Middle frontal gyrus (tissue), 1 donor: Measurements from ENCODE around the gene KCNIP3.
"Not testable (repeated sequence)": the region's sequence is repeated elsewhere in the genome, so short reads cannot be mapped to it uniquely, and the experiment has no call there.

Experiments
- DNase-seq: peaks from one replicate; pipeline ENCODE4 v3.0.0-alpha.2; 2015; ENCODE audit warnings: low spot score; ENCODE audit errors: extremely low spot score

The KCNIP3 gene

DNA sequence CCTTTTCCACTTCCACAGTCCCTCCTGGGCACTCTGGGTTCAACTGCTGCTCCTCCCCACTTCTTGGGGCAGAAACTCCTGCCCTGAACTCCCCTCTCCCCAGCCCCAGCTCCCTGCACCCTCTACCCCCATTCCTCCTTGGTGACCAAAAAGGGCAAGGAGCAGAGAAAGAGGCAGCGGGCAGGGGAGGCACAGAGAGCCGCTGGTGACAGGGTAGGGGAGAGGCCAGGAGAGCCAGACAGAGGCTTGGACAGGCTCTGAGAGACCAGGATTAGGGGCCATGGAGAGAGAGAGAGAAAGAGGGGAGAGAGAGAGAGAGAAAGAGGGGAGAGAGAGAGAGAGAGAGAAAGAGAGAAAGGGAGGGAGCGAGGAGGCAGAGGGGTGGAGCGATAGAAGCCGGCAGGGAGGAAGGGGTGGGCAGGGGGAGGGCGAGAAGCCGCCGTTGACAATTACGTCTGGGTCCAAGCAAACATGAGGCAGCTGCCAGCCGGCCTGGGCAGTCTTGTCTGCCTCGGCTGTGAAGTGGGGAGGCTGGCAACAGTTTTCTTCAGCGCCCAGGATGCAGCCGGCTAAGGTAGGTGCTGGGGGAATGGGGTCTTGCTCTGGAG, at the start of gene KCNIP3:
TSS of gene KCNIP3 (plus strand) at position 468 of the 608 bp plus-strand sequence. CDS start at position 560, 92 bp downstream.
- DNase-seq, result no peak

DNA sequence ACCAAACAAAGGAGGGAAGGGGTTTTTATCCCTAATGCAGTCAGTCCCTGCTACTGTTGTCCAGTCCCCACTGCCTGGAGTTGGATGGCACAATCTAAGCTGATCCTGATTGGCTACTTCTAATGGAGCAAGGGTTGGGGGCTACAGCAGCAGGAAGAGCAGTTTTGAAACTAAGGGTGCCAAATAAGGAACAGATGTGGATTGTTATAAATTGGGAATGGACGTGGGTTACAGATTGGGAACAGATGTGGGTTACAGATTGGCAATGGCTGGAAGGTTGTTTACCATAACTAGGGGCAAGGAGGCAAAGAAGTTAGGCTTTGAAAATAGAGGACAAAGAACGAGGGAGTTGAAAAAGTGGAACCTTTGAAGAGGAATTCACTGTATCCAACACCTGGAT, 38.9 kb upstream of the KCNIP3 start:
- no peak for DNase-seq

DNA sequence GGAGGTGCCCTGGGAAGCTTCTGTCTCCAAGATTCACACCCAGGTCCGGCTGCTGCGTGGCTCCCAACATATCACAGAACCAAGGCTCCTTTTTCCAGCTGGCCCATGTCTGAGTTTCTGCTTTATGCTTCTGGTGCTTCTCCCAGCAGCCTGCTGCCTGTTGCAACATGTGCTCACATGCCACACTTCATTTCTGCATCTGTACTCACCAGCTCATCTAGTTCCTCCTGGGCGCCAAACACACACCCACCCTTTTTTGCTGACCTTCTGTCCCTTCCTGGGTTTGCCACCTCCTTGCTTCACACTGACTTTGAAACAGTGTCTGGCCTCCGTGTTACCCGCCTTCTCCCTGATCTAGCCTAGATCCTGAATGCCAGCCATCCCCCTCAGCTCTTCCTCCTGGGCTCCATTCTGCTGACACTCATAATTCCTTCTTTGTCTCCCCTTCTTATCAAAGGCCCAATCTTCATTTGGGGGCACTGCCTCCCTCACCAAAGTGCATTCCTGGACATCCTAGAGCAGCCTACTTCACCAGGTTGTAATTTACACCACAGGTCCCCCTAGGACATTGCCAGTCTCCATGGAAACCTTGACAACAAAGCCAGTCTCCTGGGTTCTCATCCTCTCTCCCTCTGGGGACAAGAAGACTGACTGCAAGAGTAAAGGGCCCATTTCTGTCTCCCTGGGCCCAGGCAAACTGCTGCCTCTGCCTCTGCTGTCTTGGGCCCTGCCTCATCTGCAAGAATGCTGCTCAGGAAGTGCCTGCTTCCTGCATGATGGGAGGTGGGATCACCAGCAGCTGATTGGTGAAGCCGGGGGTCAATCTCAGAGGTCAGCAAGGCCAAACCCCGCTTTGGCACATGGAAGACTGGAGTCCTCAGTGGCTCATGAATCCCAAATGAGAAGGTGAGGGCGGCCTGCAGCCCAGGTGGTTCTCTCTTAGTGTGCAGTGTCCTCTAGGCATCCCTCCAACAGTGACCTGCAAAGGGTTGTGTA, 36.8 kb upstream of the KCNIP3 start:
- peak; percentile 8 for DNase-seq

DNA sequence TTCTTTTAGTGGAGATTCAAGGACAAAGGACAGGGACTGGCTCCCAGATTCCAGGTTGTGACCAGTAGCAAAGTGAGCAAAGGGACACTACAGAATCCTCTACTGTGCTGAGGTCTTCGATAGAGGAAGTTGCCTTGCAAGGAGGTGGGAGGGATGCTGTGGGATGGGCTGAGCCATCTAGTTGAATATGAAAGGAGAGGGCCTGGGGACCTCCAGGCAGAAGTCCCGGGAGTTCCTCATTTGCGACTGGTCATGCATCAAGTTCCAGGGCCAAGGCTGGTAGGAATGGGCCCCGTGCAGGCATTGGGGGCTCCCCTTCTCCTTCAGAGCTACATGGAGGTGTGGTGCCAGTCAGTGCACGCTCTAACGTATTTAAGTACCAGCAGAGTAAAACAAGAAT, 35.5 kb upstream of the KCNIP3 start:
- DNase-seq, result no peak

DNA sequence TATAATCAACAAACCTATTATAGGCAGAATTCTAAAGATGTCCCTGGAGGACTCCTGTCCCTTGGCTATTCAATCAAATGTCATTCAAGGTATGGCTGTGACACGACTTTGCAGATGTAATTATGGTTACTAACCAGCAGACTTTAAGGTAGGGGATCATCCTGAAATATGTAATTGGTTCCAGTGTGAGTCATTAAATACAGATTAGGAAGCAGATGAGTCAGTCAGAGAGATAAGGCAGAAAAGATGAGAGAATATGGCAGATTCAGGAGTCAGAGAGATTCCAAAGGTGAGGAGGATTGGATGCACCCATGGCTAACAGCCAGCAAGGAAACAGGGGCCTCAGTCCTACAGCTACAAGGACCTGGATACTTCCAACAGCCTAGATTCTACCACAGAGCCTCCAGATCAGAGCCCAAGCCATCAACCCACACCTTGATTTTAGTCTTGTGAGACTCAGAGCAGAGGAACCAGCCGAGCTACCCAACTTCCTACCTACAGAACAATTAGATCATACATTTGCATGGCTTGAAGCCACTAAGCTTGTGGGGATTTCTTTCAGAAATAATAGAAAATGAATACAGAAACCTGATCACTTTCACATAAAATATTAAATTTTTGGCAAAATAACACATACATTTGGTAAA, 34.1 kb upstream of the KCNIP3 start:
- no peak for DNase-seq

DNA sequence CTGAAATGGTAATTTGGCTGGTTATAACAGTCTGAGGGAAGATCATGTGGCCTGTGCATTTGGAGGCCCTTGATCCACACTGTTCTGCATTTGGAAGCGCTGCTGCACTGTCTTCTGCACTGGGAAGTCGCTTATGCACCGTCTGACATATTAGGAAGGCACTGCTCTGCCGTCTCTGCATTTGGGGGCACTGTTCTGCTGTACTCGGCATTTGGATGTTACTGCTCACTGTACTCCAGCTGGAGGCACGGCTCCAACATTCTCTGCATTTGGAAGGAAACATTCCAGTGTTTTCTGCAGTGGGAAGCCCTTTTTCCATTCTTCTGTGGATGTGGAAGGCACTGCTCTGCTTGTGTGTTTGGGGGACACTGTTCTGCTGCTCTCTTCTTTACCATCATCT, 32.5 kb upstream of the KCNIP3 start:
- peak; percentile 4 for DNase-seq

DNA sequence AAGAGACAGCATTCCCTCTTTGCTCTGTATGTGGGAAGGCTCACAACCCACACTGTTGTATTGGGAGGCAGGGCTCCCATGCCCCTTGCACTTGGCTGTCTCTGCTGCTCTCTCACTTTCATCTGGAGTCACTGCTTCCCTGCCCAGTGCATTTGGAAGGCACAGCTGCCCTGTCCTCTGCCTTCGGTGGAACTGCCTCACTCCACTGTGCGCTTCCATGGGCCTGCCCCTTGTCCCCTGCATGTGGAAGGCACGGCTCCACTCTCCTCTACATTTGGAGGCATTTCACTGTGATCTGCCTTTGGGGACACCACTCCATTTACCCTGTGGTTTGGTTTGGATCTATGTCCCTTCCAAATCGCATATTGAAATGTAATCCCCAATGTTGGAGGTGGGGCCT, 32.0 kb upstream of the KCNIP3 start:
- DNase-seq, result no peak

DNA sequence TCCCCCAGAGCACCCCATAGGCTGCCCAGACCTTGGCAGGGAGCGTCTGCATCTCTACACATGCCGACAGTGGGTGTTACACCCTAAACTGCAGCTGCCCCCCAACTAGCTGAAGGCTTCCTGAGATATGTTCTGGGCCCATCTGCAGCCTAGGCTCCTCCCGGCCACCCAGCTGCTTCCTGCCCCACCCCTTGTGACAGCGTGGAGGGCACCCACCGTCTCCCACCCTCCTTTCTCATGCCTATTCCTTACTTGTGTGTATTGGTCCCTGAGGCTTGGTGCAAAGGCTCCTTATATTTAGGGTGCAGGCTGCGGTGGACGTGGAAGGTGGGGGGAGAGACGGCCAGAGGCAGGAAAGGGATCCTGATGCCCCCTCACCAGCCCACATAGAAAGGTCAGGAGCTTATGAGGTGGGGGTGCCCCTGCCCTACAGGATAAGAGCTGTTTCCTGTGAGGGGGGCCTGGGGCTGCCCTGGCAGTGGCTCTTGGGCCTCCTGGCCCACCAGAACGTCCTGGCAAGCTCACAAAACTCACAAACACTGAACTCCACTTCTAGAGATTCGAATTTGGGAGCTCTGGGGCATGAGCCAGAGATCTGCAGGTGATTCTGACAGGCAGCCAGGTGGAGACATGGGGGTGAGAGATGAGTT, 30.2 kb upstream of the KCNIP3 start:
- DNase-seq, result no peak

DNA sequence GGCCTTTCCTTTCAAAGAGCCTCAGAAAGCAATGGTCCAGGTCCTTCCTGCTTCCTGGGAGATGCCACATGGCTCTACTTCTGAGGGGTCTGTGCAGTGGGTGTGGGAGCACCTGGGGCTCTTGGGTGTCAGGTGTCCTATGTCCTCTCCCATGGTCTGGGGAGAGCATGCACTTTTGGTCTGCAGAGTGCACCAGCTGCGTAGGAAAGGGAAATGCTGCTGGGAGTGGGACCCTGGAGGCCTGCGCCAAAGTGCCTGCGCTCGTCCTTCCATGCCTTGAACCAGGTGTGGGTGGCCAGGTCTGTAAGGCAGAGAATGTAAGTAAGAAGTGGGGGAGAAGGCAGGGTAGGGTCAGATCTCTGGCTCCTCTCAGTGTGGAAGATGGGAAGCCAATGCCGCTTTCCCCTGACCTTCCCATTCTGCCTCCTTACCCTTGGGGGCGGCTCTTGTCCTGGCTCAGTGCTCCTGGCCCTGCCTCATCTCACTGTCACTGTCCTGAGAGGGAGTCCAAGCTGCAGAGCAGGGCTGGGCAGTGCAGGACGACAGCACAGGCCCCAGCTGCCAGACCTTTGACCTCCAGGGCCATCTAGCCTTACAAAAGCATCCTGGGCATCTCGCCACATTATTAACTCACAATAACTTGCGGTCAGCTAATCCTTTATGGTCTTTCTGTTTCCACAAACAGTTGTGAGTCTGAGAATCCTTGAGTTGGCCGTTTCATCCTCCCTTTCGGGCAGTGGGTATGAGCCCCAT, 29.5 kb upstream of the KCNIP3 start:
- DNase-seq, result no peak

DNA sequence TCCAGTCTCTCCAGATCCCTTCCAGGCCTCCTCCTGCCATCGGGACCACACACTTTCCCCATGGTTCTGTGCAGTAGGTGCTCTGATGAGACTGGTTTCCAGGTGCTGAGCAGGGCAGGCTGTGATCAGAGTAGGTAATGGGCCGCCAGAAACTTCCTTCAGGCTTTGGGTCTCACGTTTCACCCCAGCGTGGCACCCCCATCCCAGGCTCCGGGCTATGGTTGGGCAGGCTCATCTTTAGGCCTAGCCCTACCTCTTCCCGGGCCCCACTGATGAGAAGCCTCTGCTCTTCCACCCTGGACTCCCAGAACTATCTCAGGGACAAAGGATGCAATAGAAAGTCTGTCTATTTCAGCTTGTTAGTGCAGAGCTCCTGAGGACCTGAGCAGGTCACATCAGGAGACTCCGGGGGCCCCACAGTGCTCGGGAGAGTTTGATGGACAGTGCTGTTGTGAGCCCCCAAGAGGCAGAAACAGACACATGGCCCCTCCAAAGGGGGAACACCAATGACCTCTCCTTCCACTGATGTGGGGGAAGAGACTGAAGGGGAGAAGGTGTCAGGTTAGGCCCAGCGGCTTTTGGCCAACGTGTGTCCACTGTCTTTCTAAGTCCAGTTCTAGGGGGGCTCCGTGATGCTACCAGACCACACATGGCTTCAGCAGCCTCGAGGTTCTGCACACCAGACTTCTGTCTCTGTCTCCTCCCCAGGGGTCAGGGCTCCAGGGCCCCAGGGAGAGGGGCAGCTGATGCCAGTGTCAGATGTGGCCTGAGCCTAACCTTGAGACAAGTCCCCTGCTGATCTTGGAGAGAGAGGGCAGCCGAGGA, 28.7 kb upstream of the KCNIP3 start:
- no peak for DNase-seq

DNA sequence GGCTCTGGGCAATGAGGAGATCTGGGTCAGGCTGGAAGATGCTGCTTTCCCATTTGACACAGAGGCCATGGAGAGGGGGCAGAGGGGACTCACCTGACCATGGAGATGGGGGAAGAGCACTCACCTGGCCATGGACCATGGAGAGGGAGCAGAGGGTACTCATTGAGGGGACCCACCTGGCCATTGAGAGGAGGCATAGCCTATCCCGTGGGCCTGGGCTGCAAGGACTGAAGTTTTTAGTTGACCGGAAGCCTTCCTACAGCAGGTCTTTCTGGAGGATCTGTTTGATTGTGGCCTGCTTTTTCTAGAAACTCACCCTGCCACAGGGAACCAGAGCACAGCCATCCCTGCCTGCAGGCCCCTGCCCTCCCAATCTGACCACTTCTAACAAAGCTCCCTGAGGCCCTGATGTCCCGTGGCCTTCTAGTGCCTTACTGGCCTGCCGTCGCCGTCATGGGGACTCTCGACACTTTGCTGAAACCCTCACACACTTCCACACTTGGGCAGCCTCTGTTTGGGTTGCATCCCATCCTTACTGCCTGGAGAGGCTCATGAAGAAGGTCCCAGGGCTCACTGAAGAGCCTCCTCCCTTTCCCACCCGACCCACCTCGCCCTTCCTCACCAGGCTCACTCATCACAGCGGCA, 28.0 kb upstream of the KCNIP3 start:
- no peak for DNase-seq

DNA sequence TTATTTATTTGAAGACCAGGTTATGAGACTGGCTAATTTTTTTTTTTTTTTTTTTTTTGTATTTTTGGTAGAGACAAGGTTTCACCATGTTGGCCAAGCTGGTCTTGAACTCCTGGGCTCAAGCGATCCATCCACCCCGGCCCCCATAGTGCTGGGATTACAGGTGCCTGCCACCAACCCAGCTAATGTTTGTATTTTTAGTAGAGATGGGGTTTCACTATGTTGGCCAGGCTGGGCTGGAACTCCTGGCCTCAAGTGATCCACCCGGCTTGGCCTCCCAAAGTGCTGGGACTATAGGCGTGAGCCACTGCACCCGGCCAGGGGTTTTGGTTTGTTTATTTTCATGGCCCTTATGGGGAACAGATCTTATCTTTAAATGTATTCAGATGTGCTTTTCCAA, 27.4 kb upstream of the KCNIP3 start:
- not testable (repeated sequence) for DNase-seq

DNA sequence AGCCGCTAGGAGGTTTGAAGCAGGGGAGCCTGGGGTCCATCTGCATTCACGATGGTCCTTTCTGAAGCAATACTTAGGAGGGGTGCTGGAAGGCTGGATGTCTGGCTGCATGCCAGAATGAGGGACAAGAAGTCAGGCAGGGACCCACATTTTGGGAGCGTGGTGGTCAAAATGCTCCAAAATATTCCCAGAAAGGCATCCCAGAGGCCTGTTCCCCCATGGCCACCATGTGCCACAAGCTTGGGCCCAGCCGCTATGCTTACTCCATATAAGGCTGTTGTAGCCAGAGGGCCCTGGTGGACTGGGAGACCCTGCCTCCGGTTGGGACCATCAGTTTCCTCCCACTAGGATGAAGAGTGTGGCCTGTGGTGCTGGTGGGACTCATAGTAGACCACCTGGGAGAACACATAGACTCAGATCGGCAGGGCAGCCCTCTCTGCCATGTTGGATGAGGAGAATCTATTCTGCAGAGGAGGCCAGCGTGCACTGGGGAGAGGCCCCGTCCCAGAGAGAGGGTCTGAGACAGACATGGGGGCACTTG, 26.5 kb upstream of the KCNIP3 start:
- DNase-seq, result no peak

DNA sequence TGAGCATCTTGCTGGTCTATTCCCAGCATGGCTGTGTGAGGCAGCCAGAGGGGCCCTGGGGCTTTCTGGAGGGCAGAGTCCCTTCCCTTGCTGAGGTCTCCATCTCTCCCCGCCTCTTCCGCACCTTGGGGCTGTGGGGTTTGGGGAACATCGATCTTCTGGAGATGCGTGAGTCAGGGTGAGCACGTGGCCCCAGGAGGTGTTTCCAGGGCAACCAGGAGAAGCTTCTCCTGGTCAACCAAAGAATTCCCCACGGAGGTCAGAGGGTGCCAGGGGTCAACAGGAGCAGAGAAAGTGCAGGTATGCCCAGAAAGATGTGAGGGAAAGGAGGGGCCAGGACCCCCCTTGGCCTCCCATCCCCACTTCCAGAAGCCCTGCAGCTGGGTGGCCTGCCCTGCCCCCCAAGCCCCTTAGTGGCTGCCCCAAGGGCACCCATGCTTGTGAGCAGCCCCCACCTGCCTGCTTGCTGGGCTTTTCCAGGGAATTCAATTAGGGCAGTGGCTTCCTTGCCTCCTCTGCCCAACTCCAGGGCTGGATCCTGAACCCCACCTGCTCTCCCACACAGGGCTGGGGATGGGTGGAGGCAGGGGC, 25.7 kb upstream of the KCNIP3 start:
- DNase-seq, result no peak

DNA sequence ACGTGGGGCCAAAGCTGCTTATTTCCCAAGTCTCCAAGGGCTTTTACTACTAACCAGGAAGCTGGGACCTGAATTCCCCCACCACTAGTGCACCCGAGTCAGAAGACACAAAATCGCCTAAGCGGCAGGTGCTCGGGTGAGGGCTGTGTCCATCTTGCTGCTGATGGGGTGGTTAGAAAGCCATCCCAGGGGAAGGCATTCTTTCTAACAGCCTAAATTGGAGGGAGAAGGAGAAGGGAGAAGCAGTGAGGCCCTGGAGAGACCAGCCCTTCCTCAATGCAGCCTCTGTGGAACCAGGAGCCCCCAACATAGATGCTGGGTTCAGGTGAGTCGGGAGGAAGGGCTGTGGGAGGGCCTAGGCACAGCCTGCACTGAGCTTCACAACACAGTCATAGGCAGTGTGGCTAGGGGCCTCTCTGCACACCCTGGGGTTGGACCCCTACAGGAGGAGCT, 24.8 kb upstream of the KCNIP3 start:
- DNase-seq, result no peak

DNA sequence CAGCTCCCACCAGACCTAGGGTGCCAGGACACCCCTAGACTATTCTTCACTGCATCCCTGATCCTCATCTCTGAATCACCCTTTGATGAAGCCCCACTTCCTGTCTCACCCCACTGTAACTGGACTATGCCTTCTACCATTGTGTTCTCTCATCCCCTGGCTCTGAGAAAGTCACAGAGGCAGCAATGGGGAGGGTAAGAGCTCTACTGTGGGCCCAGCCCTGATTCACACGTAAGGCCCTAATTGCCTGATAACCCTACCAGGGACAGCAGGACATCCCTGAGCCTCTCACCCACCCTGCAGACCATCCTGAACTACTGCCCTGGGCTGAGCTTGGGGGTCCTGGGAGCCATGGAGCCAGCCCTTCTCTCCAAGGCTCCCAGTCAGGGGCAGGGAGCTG, 24.4 kb upstream of the KCNIP3 start:
- DNase-seq, result no peak

DNA sequence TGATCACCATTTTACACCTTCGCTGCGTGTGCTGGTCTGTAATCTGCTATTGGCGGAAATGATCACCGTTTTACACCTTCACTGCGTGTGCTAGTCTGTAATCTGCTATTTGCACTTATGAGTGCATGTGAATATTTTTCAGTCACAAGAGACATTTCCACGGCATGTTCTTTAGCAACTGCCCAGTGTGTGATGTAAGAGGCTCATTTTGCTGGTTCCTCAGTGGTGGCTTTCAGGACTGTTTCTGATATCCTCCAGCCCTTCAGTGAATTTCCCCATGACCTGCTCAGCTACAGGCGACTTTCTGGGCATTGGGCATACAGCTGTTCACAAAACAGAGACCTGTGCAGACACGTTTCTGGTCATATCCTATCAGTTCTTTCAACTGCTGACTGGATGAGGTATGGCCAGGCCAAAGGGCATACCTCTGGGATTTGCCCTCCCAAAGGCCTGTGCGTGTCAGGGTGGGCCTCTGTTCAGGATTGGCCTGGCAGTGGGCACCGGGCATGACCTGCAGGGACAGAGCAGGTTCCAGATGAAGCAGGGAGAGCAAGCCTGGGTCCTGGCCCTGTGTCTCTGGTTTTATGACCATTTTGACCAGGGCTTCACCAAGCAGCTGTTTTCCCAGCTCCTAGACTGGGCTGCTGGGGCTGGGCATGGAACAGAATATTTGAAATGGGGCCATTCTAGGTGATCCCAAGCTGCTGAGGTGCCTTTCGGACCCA, 23.4 kb upstream of the KCNIP3 start:
- DNase-seq, result no peak
